Measurements from ENCODE around the gene TALDO1.

TALDO1 gene

GRCh38 chr11:760236-760635 lies 13.0 kb downstream of the TALDO1 start:
- no peak overlapping the region for H3K4me3 ChIP-seq (replicated peaks; ENCODE audit: low read depth, low read length)
- DNase-seq (ENCODE audit: extremely low read depth, low read depth): no peak
- no peak for TF ChIP-seq CTCF (IDR thresholded peaks at IDR 0.05; ENCODE audit: low read depth, low read length, missing control alignments)

GRCh38 chr11:761526-762108 lies 14.4 kb downstream of the TALDO1 start:
- DNase-seq (ENCODE audit: extremely low read depth, low read depth): no peak
- H3K4me3 ChIP-seq (replicated peaks; ENCODE audit: low read depth, low read length): no peak overlapping the region
- no peak for TF ChIP-seq CTCF (IDR thresholded peaks at IDR 0.05; ENCODE audit: low read depth, low read length, missing control alignments)

- H3K4me3 ChIP-seq (replicated peaks; ENCODE audit: low read depth, low read length): no peak overlapping the region
- DNase-seq (ENCODE audit: extremely low read depth, low read depth): peak; percentile 72
- TF ChIP-seq CTCF (IDR thresholded peaks at IDR 0.05; ENCODE audit: low read depth, low read length, missing control alignments): peak; percentile 31
Observed at GRCh38 chr11:762421-763072, 15.3 kb downstream of the TALDO1 start.

GRCh38 chr11:763073-763463 lies 15.8 kb downstream of the TALDO1 start:
- no peak overlapping the region for H3K4me3 ChIP-seq (replicated peaks; ENCODE audit: low read depth, low read length)
- DNase-seq (ENCODE audit: extremely low read depth, low read depth): no peak
- no peak for TF ChIP-seq CTCF (IDR thresholded peaks at IDR 0.05; ENCODE audit: low read depth, low read length, missing control alignments)

GRCh38 chr11:763549-764321 lies 16.5 kb downstream of the TALDO1 start:
- H3K4me3 ChIP-seq (replicated peaks; ENCODE audit: low read depth, low read length): no peak overlapping the region
- no peak for DNase-seq (ENCODE audit: extremely low read depth, low read depth)
- no peak for TF ChIP-seq CTCF (IDR thresholded peaks at IDR 0.05; ENCODE audit: low read depth, low read length, missing control alignments)

GRCh38 chr11:764322-765024 lies 17.2 kb downstream of the TALDO1 start:
- TF ChIP-seq CTCF (IDR thresholded peaks at IDR 0.05; ENCODE audit: low read depth, low read length, missing control alignments): no peak
- no peak for DNase-seq (ENCODE audit: extremely low read depth, low read depth)
- no peak overlapping the region for H3K4me3 ChIP-seq (replicated peaks; ENCODE audit: low read depth, low read length)

All from HFF-Myc (cell line).